ENCODE measurements around the gene TPPP.

The TPPP gene

GRCh38 chr5:646396-647201 lies 46.6 kb downstream of the TPPP start:
- peaks cover 5% of the 10 kb centered on the region for H3K79me2 ChIP-seq (ENCODE audit: low read length)
- no peak overlapping the region for H3K4me2 ChIP-seq (ENCODE audit: low read length)
- H3K9ac ChIP-seq (ENCODE audit: low read length) = no peak overlapping the region
- H3K27ac ChIP-seq (ENCODE audit: low read length) = no peak overlapping the region
- H3K4me3 ChIP-seq (ENCODE audit: low read length) = no peak overlapping the region
- peaks cover 36% of the 10 kb centered on the region for H3K36me3 ChIP-seq (replicated peaks; ENCODE audit: low read depth, low read length)
- H2AFZ ChIP-seq (ENCODE audit: low read depth, low read length) = no peak overlapping the region
- H3K4me1 ChIP-seq (ENCODE audit: low read length) = peaks cover 26% of the 10 kb centered on the region
- no peaks in the 10 kb centered on the region for H3K9me3 ChIP-seq (ENCODE audit: insufficient read depth, low read length)
- H3K27me3 ChIP-seq (ENCODE audit: low read depth, low read length) = no peaks in the 10 kb centered on the region
- TF ChIP-seq EZH2phosphoT487 (IDR thresholded peaks at IDR 0.05; ENCODE audit: low read depth) (no peak), CTCF (IDR thresholded peaks at IDR 0.05; ENCODE audit: low read depth, low read length) (no peak)
- H4K20me1 ChIP-seq (ENCODE audit: insufficient read depth, low read length) = peaks cover 13% of the 10 kb centered on the region

GRCh38 chr5:645421-645820 lies 47.7 kb downstream of the TPPP start:
- TF ChIP-seq EZH2phosphoT487 (IDR thresholded peaks at IDR 0.05; ENCODE audit: low read depth) = no peak
- no peak for TF ChIP-seq CTCF (IDR thresholded peaks at IDR 0.05; ENCODE audit: low read depth, low read length)
- H3K9ac ChIP-seq (ENCODE audit: low read length) = no peak overlapping the region

GRCh38 chr5:644971-645370 lies 48.2 kb downstream of the TPPP start:
- H2AFZ ChIP-seq (ENCODE audit: low read depth, low read length) = no peak overlapping the region
- peaks cover 5% of the 10 kb centered on the region for H3K79me2 ChIP-seq (ENCODE audit: low read length)
- peak overlapping the region; percentile 71 for H3K27ac ChIP-seq (ENCODE audit: low read length)
- peak overlapping the region; percentile 58; the same call in 1 of the 2 replicates for H3K4me3 ChIP-seq (ENCODE audit: low read length)
- H3K9ac ChIP-seq (ENCODE audit: low read length) = no peak overlapping the region
- peaks cover 26% of the 10 kb centered on the region for H3K4me1 ChIP-seq (ENCODE audit: low read length)
- H3K9me3 ChIP-seq (ENCODE audit: insufficient read depth, low read length) = no peaks in the 10 kb centered on the region
- peaks cover 13% of the 10 kb centered on the region for H4K20me1 ChIP-seq (ENCODE audit: insufficient read depth, low read length)
- peaks cover 40% of the 10 kb centered on the region for H3K36me3 ChIP-seq (replicated peaks; ENCODE audit: low read depth, low read length)
- no peak for TF ChIP-seq CTCF (IDR thresholded peaks at IDR 0.05; ENCODE audit: low read depth, low read length)
- TF ChIP-seq EZH2phosphoT487 (IDR thresholded peaks at IDR 0.05; ENCODE audit: low read depth) = no peak
- H3K27me3 ChIP-seq (ENCODE audit: low read depth, low read length) = no peaks in the 10 kb centered on the region
- peak overlapping the region; percentile 76 for H3K4me2 ChIP-seq (ENCODE audit: low read length)

More at GRCh38 chr5:645421-645820, 47.7 kb downstream of the TPPP start:
- Histone ChIP-seq H3K4me2 (ENCODE audit: low read length) (no peak overlapping the region), H3K9me3 (ENCODE audit: insufficient read depth, low read length) (no peaks in the 10 kb centered on the region), H3K27ac (ENCODE audit: low read length) (no peak overlapping the region), H2AFZ (ENCODE audit: low read depth, low read length) (no peak overlapping the region), H3K4me1 (ENCODE audit: low read length) (peaks cover 26% of the 10 kb centered on the region), H3K36me3 (replicated peaks; ENCODE audit: low read depth, low read length) (peaks cover 40% of the 10 kb centered on the region), H4K20me1 (ENCODE audit: insufficient read depth, low read length) (peaks cover 13% of the 10 kb centered on the region), H3K4me3 (ENCODE audit: low read length) (no peak overlapping the region), H3K27me3 (ENCODE audit: low read depth, low read length) (no peaks in the 10 kb centered on the region), H3K79me2 (ENCODE audit: low read length) (peaks cover 5% of the 10 kb centered on the region)

- H3K9ac ChIP-seq (ENCODE audit: low read length) = peak overlapping the region; percentile 13; the same call in 1 of the 2 replicates
- peaks cover 13% of the 10 kb centered on the region for H4K20me1 ChIP-seq (ENCODE audit: insufficient read depth, low read length)
- H3K36me3 ChIP-seq (replicated peaks; ENCODE audit: low read depth, low read length) = peaks cover 40% of the 10 kb centered on the region
- TF ChIP-seq EZH2phosphoT487 (IDR thresholded peaks at IDR 0.05; ENCODE audit: low read depth) (no peak), CTCF (IDR thresholded peaks at IDR 0.05; ENCODE audit: low read depth, low read length) (no peak)
- peak overlapping the region; percentile 76 for H3K4me2 ChIP-seq (ENCODE audit: low read length)
- H3K4me1 ChIP-seq (ENCODE audit: low read length) = peaks cover 26% of the 10 kb centered on the region
- H2AFZ ChIP-seq (ENCODE audit: low read depth, low read length) = no peak overlapping the region
- H3K27ac ChIP-seq (ENCODE audit: low read length) = peak overlapping the region; percentile 71
- H3K79me2 ChIP-seq (ENCODE audit: low read length) = peaks cover 5% of the 10 kb centered on the region
- H3K27me3 ChIP-seq (ENCODE audit: low read depth, low read length) = no peaks in the 10 kb centered on the region
- H3K9me3 ChIP-seq (ENCODE audit: insufficient read depth, low read length) = no peaks in the 10 kb centered on the region
- peak overlapping the region; percentile 58 for H3K4me3 ChIP-seq (ENCODE audit: low read length)
Observed at GRCh38 chr5:644509-644908, 48.6 kb downstream of the TPPP start.

Measured in OCI-LY3 (cell line).